ENCODE data around the gene CDC6.

The CDC6 gene

GRCh38 chr17:40348562-40349476 lies 61.1 kb downstream of the CDC6 start:
- H3K4me3 ChIP-seq (ENCODE audit: control insufficient read depth, low read depth, low read length) = no peak overlapping the region
- no peak for DNase-seq (ENCODE audit: low read depth)
- TF ChIP-seq CTCF (IDR thresholded peaks at IDR 0.05; ENCODE audit: control insufficient read depth, insufficient read depth, low read depth, low read length, missing control alignments) = no peak

DNA sequence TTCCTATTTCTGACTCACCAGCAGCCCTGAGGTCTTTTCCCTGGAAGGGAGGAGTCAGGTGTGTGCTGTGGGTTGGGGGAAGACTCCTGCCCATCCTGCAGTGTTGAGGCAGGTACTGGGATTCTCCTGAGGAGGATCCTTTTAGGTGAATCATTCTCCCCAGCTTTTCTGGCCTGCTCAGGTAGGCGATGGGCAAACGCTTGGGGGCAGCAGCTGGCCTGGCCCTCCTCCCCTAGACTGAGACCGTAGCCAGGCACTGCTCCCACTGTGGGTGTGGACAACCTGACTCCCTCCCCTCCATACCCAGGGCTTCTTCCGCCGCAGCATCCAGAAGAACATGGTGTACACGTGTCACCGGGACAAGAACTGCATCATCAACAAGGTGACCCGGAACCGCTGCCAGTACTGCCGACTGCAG lies 61.8 kb downstream of the CDC6 start:
- no peak for TF ChIP-seq CTCF (IDR thresholded peaks at IDR 0.05; ENCODE audit: control insufficient read depth, insufficient read depth, low read depth, low read length, missing control alignments)
- no peak overlapping the region for H3K4me3 ChIP-seq (ENCODE audit: control insufficient read depth, low read depth, low read length)
- DNase-seq (ENCODE audit: low read depth) = no peak

- no peak for TF ChIP-seq CTCF (IDR thresholded peaks at IDR 0.05; ENCODE audit: control insufficient read depth, insufficient read depth, low read depth, low read length, missing control alignments)
- DNase-seq (ENCODE audit: low read depth) = no peak
- H3K4me3 ChIP-seq (ENCODE audit: control insufficient read depth, low read depth, low read length) = no peak overlapping the region
Measured at GRCh38 chr17:40349895-40350688, 62.4 kb downstream of the CDC6 start.

DNA sequence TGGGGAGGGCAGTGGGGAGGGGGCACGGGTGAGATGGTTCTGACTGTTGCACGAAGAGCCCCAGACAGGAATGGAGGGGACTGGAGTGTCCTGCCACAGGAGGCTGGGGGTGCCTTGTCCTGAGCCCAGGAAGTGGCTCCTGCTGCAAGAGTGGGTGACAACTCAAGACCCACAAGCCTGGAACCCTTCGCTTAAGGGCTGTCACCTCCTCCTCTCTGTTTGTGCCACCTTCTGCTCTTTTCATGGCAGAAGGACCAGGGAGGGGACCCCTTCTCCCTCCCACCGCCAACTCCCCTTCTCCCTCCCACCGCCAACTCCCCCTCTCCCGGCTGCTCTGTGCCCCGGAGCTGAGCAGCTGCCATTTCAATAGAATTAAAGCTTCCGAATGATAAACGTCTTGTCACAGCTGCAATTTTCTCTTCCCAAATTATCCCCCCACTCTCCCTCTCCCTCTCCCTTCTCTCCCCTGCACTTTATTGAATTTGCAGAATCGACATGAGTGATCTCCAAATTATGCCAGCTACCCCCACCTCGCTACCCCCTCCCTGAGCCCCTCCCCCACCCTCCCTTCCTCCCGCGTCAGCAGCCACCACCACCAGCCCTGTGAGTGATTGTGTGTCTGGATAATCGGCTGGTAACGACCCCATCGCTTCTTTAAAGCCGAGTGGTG lies 63.1 kb downstream of the CDC6 start:
- H3K4me3 ChIP-seq (ENCODE audit: control insufficient read depth, low read depth, low read length) = no peak overlapping the region
- DNase-seq (ENCODE audit: low read depth) = no peak
- TF ChIP-seq CTCF (IDR thresholded peaks at IDR 0.05; ENCODE audit: control insufficient read depth, insufficient read depth, low read depth, low read length, missing control alignments) = no peak

DNA sequence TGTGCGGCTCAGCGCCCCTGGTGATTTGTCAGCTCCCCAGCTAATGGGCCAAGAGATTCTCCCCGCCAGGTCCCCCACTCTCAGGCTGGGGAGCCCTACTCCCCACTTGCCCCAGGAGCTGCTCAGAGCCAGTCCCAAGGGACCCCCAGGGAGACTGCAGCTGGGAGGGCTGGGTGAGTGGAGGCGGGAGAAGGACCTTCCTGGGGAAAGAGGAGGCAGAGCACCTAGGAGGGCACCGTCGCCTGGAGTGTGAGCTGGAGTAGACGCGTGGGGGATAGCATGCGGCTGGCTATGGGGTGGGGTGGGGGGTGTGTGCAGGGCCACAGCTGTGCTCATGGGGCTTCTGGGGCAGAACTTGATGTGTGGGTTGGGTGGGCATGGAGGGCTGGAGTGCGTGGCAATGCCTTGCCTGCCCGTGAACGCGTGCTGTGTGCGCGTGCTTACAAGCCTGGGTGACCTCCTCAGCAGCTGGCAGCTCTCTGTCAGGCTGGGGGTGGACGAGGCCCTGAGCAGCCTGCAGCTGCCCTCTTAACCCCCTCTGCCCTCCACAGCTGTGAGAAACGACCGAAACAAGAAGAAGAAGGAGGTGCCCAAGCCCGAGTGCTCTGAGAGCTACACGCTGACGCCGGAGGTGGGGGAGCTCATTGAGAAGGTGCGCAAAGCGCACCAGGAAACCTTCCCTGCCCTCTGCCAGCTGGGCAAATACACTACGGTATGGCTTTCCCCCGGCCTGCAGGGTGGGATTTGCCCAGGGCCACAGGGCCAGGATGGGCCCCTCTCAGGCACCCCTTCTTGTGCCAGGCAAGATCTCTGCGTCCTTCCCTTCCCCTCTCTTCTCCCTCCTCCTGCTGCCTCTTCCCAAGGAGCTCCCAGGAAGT lies 63.9 kb downstream of the CDC6 start:
- DNase-seq (ENCODE audit: low read depth) = no peak
- no peak overlapping the region for H3K4me3 ChIP-seq (ENCODE audit: control insufficient read depth, low read depth, low read length)
- TF ChIP-seq CTCF (IDR thresholded peaks at IDR 0.05; ENCODE audit: control insufficient read depth, insufficient read depth, low read depth, low read length, missing control alignments) = no peak
